Measurements from ENCODE around the gene STARD7. TPM values are rescaled to one million over a fixed set of nuclear protein-coding genes. Genes with fewer than 3 reads are reported as not detected.

The STARD7 gene
- polyA plus RNA-seq, 4 donors: 44.5 to 123 (median 66.7) TPM

DNA sequence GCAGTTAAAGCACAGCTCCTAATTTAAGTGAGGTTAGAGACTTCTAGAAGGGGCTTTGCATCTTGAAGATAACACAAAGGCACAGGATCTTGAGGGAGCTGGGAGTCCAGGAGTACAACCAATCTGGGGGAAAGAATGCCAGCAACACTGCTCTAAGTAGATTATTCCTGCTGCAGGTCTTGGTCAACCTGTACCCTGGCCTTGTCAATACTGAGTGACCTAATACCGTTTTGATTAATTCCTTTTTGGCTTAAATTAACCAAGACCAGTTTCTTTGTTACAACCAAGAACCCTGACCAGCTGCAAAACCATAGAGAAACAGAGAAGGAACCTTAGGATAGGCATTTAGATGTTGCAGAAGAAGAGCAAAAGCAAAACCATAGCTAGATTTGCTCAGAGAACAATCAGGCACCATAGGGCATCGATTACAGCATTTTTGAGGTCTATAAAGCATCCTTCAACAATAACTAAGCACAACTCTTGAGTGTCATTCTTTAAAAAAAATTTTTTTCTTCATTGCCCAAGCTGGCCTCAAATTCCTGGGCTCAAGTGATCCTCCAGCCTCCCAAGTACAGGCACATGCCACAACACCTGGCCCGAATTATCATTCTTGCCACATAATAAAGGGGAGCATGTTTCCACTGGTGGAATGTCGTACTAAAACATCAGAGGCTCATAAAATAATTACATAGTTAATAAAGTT, 6.3 kb downstream of the STARD7 start:
- Histone ChIP-seq H3K9me3 (ENCODE audit: control insufficient read depth in 2 of 2, insufficient read depth in 1 of 2, low read depth in 1 of 2, low read length in 1 of 2) (no peaks in the 10 kb centered on the region), H3K36me3 (ENCODE audit: control insufficient read depth in 3 of 3, insufficient read depth in 2 of 3, low read depth in 1 of 3, low read length in 3 of 3) (peaks cover 0 to 18% (median 0%) of the 10 kb centered on the region in 3 donors), H3K4me1 (ENCODE audit: control insufficient read depth in 3 of 3, insufficient read depth in 2 of 3, low read depth in 1 of 3, low read length in 2 of 3) (peaks cover 8 to 34% (median 32%) of the 10 kb centered on the region in 3 donors), H3K27me3 (ENCODE audit: control insufficient read depth in 3 of 3, insufficient read depth in 3 of 3, low read length in 3 of 3) (no peaks in the 10 kb centered on the region), H3K27ac (ENCODE audit: low read depth in 1 of 3, low read length in 2 of 3) (peak overlapping the region in 2 of 3 donors; percentile 19 to 58), H3K4me3 (ENCODE audit: low read depth in 1 of 3, low read length in 3 of 3) (no peak overlapping the region)
- FAIRE-seq: no peak
- no peak for DNase-seq
- WGBS, 3 donors: 18 to 54% (median 37%) methylated on average over 4 of the region's 4 CpGs

DNA sequence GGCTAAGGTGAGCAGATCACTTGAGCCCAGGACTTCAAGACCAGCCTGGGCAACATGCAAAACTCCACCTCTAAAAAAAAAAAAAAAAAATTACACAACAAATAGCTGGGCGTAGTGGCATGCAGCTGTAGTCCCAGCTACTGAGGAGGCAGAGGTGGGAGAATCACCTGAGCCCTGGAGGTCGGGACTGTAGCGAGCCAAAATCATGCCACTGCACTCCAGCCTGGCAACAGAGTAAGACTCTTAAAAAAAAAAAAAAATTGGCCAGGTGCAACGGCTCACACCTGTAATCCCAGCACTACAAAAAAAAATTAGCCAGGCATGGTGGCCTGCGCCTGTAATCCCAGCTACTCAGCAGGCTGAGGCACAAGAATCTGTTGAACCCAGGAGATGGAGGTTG, 7.3 kb downstream of the STARD7 start:
- DNase-seq: no peak
- no peak overlapping the region for H3K4me3 ChIP-seq (ENCODE audit: low read depth in 1 of 3, low read length in 3 of 3)
- H3K4me1 ChIP-seq (ENCODE audit: control insufficient read depth in 3 of 3, insufficient read depth in 2 of 3, low read depth in 1 of 3, low read length in 2 of 3): peaks cover 8 to 33% (median 30%) of the 10 kb centered on the region in 3 donors
- no peaks in the 10 kb centered on the region for H3K9me3 ChIP-seq (ENCODE audit: control insufficient read depth in 2 of 2, insufficient read depth in 1 of 2, low read depth in 1 of 2, low read length in 1 of 2)
- no peak overlapping the region for H3K27ac ChIP-seq (ENCODE audit: low read depth in 1 of 3, low read length in 2 of 3)
- FAIRE-seq: no peak
- WGBS, 3 donors: 21 to 58% (median 34%) methylated on average over 5 of the region's 5 CpGs
- H3K36me3 ChIP-seq (ENCODE audit: control insufficient read depth in 3 of 3, insufficient read depth in 2 of 3, low read depth in 1 of 3, low read length in 3 of 3): peaks cover 0 to 23% (median 0%) of the 10 kb centered on the region in 3 donors
- H3K27me3 ChIP-seq (ENCODE audit: control insufficient read depth in 3 of 3, insufficient read depth in 3 of 3, low read length in 3 of 3): no peaks in the 10 kb centered on the region

- DNase-seq (no peak), FAIRE-seq (no peak)
- Histone ChIP-seq H3K36me3 (ENCODE audit: control insufficient read depth in 3 of 3, insufficient read depth in 2 of 3, low read depth in 1 of 3, low read length in 3 of 3) (peaks cover 3 to 22% (median 4%) of the 10 kb centered on the region in 3 donors), H3K4me1 (ENCODE audit: control insufficient read depth in 3 of 3, insufficient read depth in 2 of 3, low read depth in 1 of 3, low read length in 2 of 3) (peaks cover 6 to 29% (median 18%) of the 10 kb centered on the region in 3 donors), H3K27ac (ENCODE audit: low read depth in 1 of 3, low read length in 2 of 3) (no peak overlapping the region), H3K4me3 (ENCODE audit: low read depth in 1 of 3, low read length in 3 of 3) (no peak overlapping the region), H3K9me3 (ENCODE audit: control insufficient read depth in 2 of 2, insufficient read depth in 1 of 2, low read depth in 1 of 2, low read length in 1 of 2) (no peaks in the 10 kb centered on the region), H3K27me3 (ENCODE audit: control insufficient read depth in 3 of 3, insufficient read depth in 3 of 3, low read length in 3 of 3) (no peaks in the 10 kb centered on the region)
- 65 to 84% (median 71%) methylated on average over 2 of the region's 2 CpGs for WGBS, 3 donors
Observed at GRCh38 chr2:96198921-96199320, 9.7 kb downstream of the STARD7 start.

- Histone ChIP-seq H3K36me3 (ENCODE audit: control insufficient read depth in 3 of 3, insufficient read depth in 2 of 3, low read depth in 1 of 3, low read length in 3 of 3) (peaks cover 7 to 22% (median 12%) of the 10 kb centered on the region in 3 donors), H3K27me3 (ENCODE audit: control insufficient read depth in 3 of 3, insufficient read depth in 3 of 3, low read length in 3 of 3) (no peaks in the 10 kb centered on the region), H3K4me1 (ENCODE audit: control insufficient read depth in 3 of 3, insufficient read depth in 2 of 3, low read depth in 1 of 3, low read length in 2 of 3) (peaks cover 4 to 26% (median 13%) of the 10 kb centered on the region in 3 donors), H3K27ac (ENCODE audit: low read depth in 1 of 3, low read length in 2 of 3) (no peak overlapping the region), H3K9me3 (ENCODE audit: control insufficient read depth in 2 of 2, insufficient read depth in 1 of 2, low read depth in 1 of 2, low read length in 1 of 2) (no peaks in the 10 kb centered on the region), H3K4me3 (ENCODE audit: low read depth in 1 of 3, low read length in 3 of 3) (no peak overlapping the region)
- WGBS, 3 donors: 24 to 76% (median 44%) methylated on average over 5 of the region's 5 CpGs
- FAIRE-seq (no peak), DNase-seq (peak in 1 of 2 donors; percentile 39)
Observed at GRCh38 chr2:96197546-96198255, 10.9 kb downstream of the STARD7 start.

DNA sequence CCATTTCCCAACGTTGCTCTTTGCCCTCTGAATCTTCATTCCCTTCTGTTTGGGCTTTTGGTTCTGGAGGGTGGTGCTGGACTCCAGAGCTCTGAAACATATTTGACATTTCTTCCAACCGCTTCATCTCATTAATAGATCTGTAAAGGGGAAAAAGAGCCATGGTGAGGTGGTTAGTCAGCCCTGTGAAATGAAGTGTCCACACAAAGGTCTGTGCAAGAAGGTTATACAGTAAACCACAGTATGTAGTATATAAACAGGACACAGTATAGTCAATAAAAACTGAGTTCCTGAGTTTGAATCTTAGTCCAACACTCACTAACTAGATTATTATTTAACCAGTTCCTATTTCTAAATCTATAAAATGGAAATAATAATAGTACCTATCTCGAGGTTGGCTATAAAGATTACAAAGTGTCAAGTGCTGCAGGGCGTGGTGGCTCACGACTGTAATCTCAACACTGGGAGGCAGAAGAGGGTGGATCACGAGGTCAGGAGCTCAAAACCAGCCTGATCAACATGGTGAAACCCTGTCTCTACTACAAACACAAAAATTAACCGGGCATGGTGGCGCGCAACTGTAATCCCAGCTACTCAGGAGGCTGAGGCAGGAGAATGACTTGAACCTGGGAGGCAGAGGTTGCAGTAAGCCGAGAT, 13.1 kb downstream of the STARD7 start:
- FAIRE-seq: no peak
- Histone ChIP-seq H3K27ac (ENCODE audit: low read depth in 1 of 3, low read length in 2 of 3) (peak overlapping the region in 1 of 3 donors; percentile 69), H3K36me3 (ENCODE audit: control insufficient read depth in 3 of 3, insufficient read depth in 2 of 3, low read depth in 1 of 3, low read length in 3 of 3) (peaks cover 22 to 28% (median 22%) of the 10 kb centered on the region in 3 donors), H3K27me3 (ENCODE audit: control insufficient read depth in 3 of 3, insufficient read depth in 3 of 3, low read length in 3 of 3) (no peaks in the 10 kb centered on the region), H3K4me3 (ENCODE audit: low read depth in 1 of 3, low read length in 3 of 3) (no peak overlapping the region), H3K4me1 (ENCODE audit: control insufficient read depth in 3 of 3, insufficient read depth in 2 of 3, low read depth in 1 of 3, low read length in 2 of 3) (peaks cover 0 to 12% (median 2%) of the 10 kb centered on the region in 3 donors), H3K9me3 (ENCODE audit: control insufficient read depth in 2 of 2, insufficient read depth in 1 of 2, low read depth in 1 of 2, low read length in 1 of 2) (no peaks in the 10 kb centered on the region)
- peak; percentile 79 to 86 for DNase-seq
- 52 to 67% (median 57%) methylated on average over 10 of the region's 10 CpGs for WGBS, 3 donors

DNA sequence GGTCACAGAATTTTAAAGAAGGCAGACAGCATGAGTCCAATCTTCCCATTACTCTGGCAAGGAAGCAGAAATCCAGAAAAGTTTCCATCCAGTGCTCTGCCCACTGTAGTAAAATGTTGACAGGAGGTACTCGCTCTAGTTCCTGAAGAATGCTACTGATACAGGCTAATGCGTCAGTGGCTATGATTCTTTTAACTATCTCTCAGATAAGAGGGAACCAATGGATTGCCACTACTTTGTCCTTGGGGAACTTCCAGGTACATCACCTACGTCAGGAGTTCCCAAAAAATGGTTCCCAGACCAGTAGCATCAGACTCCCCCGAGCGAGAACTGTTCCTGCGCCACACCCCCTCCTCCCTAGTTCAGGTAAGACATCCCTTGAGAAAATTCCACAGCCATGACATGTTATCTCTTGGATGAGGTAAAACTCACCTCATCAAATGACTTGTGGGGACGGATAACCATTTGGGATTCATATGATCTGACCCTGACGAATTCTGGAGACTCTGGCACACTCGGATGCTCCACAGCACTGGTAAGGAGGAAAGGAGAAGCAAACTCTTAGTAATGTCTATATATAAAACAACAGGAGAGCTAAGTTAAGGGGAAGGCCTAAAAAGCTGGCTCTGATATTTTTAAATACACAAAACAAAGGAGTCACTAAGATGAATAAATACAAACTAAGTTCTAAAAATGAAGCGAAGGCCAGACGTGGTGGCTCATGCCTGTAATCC, 16.5 kb downstream of the STARD7 start:
- no peak overlapping the region for H3K27ac ChIP-seq (ENCODE audit: low read depth in 1 of 3, low read length in 2 of 3)
- no peaks in the 10 kb centered on the region for H3K9me3 ChIP-seq (ENCODE audit: control insufficient read depth in 2 of 2, insufficient read depth in 1 of 2, low read depth in 1 of 2, low read length in 1 of 2)
- 94 to 96% (median 94%) methylated on average over 11 of the region's 11 CpGs for WGBS, 3 donors
- FAIRE-seq: no peak
- no peak for DNase-seq
- peaks cover 22 to 52% (median 24%) of the 10 kb centered on the region in 3 donors for H3K36me3 ChIP-seq (ENCODE audit: control insufficient read depth in 3 of 3, insufficient read depth in 2 of 3, low read depth in 1 of 3, low read length in 3 of 3)
- no peaks in the 10 kb centered on the region for H3K27me3 ChIP-seq (ENCODE audit: control insufficient read depth in 3 of 3, insufficient read depth in 3 of 3, low read length in 3 of 3)
- no peak overlapping the region for H3K4me3 ChIP-seq (ENCODE audit: low read depth in 1 of 3, low read length in 3 of 3)
- H3K4me1 ChIP-seq (ENCODE audit: control insufficient read depth in 3 of 3, insufficient read depth in 2 of 3, low read depth in 1 of 3, low read length in 2 of 3): peaks cover 0 to 25% (median 0%) of the 10 kb centered on the region in 3 donors

DNA sequence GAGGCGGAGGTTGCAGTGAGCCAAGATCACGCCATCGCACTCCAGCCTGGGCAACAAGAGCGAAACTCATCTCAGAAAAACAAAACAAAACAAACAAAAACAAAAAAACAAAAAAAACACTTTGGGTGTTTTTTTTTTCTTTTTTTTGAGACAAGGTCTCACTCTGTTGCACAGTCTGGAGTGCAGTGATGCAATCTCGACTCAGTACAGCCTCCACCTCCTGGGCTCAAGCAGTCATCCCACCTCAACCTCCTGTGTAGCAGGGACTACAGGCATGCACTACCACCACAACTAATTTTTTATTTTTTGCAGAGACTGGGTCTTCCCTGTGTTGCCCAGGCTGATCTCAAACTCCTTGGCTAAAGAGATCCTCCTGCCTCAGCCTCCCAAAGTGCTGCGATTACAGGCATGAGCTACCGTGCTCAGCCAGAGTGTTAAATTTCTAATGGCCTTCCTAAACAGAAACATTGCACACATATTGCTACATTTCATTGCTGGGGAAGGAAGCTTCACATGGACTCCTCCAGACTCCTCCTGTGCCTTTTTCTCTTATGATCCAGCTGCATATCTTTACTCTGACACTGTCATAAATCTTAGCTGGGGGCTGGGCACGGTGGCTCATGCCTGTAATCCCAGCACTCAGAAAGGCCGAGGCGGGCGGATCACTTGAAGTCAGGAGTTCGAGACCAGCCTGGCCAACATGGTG, 19.7 kb downstream of the STARD7 start:
- 87 to 95% (median 88%) methylated on average over 12 of the region's 12 CpGs for WGBS, 3 donors
- Histone ChIP-seq H3K27ac (ENCODE audit: low read depth in 1 of 3, low read length in 2 of 3) (no peak overlapping the region), H3K36me3 (ENCODE audit: control insufficient read depth in 3 of 3, insufficient read depth in 2 of 3, low read depth in 1 of 3, low read length in 3 of 3) (peaks cover 23 to 65% (median 43%) of the 10 kb centered on the region in 3 donors), H3K4me3 (ENCODE audit: low read depth in 1 of 3, low read length in 3 of 3) (no peak overlapping the region), H3K4me1 (ENCODE audit: control insufficient read depth in 3 of 3, insufficient read depth in 2 of 3, low read depth in 1 of 3, low read length in 2 of 3) (peaks cover 0 to 19% (median 0%) of the 10 kb centered on the region in 3 donors), H3K27me3 (ENCODE audit: control insufficient read depth in 3 of 3, insufficient read depth in 3 of 3, low read length in 3 of 3) (no peaks in the 10 kb centered on the region), H3K9me3 (ENCODE audit: control insufficient read depth in 2 of 2, insufficient read depth in 1 of 2, low read depth in 1 of 2, low read length in 1 of 2) (no peaks in the 10 kb centered on the region)
- FAIRE-seq (no peak), DNase-seq (no peak)
